Osteoblast (primary cell): ENCODE measurements around the gene GALNT10. TPM values are rescaled to one million over a fixed set of nuclear protein-coding genes. Genes with fewer than 3 reads are reported as not detected.

Experiments used
- DNase-seq: peaks from one replicate; pipeline ENCODE4 v3.0.0; 2011; ENCODE audit warnings: low spot score, mixed read lengths; ENCODE audit not compliant: insufficient read length; ENCODE audit errors: missing footprints
- H2AFZ ChIP-seq: 2 replicates; pipeline ENCODE4 v1.6.0; 2011; ENCODE audit warnings: mild to moderate bottlenecking, low read length
- H3K27ac ChIP-seq: 2 replicates; pipeline ENCODE4 v1.5.1; 2011; ENCODE audit warnings: mild to moderate bottlenecking, low read depth, low read length, moderate library complexity
- H3K27me3 ChIP-seq: 2 replicates; pipeline ENCODE4 v1.6.0; 2012; ENCODE audit warnings: mild to moderate bottlenecking, control low read depth, inconsistent platforms, low read length, moderate library complexity; ENCODE audit not compliant: insufficient read depth
- H3K36me3 ChIP-seq: 2 replicates; pipeline ENCODE4 v1.5.1; 2011; ENCODE audit warnings: mild to moderate bottlenecking, low read length, control low read depth, moderate library complexity; ENCODE audit not compliant: insufficient read depth
- H3K4me1 ChIP-seq: 2 replicates; pipeline ENCODE4 v1.5.1; 2011; ENCODE audit warnings: mild to moderate bottlenecking, low read length, control low read depth, moderate library complexity; ENCODE audit not compliant: insufficient read depth
- H3K4me2 ChIP-seq: 2 replicates; pipeline ENCODE4 v1.6.0; 2011; ENCODE audit warnings: mild to moderate bottlenecking, low read length; ENCODE audit not compliant: insufficient read depth
- H3K4me3 ChIP-seq: fragments of 200-600 bp; sonication (generic); 3 replicates; pipeline ENCODE4 v1.5.1; 2012; ENCODE audit warnings: mild to moderate bottlenecking, low read length, inconsistent platforms; ENCODE audit not compliant: insufficient read depth
- H3K79me2 ChIP-seq: 2 replicates; pipeline ENCODE4 v1.6.0; 2012; ENCODE audit warnings: mild to moderate bottlenecking, low read length, control low read depth, inconsistent platforms; ENCODE audit not compliant: insufficient read depth
- H3K9me3 ChIP-seq: 2 replicates; pipeline ENCODE4 v1.5.1; 2011; ENCODE audit warnings: low read depth, low read length, control low read depth
- H4K20me1 ChIP-seq: 2 replicates; pipeline ENCODE4 v1.6.0; 2012; ENCODE audit warnings: mild to moderate bottlenecking, low read length, control low read depth; ENCODE audit not compliant: insufficient read depth
- total RNA-seq: library from RNA; depleted of rRNA; stranded (reverse); fragments of >200 nt; gene quantifications from 2 replicates; pipeline ENCODE4 v1.2.3, GENCODE V29; 2012
- TF ChIP-seq, protein P1 (sequence below): IDR thresholded peaks from 2 replicates; pipeline ENCODE4 v1.5.1; 2011; ENCODE audit warnings: mild to moderate bottlenecking, low read depth, low read length, moderate library complexity; ENCODE audit errors: extremely low read depth

The GALNT10 gene
- total RNA-seq, 1 donor, result 62.2 TPM

DNA sequence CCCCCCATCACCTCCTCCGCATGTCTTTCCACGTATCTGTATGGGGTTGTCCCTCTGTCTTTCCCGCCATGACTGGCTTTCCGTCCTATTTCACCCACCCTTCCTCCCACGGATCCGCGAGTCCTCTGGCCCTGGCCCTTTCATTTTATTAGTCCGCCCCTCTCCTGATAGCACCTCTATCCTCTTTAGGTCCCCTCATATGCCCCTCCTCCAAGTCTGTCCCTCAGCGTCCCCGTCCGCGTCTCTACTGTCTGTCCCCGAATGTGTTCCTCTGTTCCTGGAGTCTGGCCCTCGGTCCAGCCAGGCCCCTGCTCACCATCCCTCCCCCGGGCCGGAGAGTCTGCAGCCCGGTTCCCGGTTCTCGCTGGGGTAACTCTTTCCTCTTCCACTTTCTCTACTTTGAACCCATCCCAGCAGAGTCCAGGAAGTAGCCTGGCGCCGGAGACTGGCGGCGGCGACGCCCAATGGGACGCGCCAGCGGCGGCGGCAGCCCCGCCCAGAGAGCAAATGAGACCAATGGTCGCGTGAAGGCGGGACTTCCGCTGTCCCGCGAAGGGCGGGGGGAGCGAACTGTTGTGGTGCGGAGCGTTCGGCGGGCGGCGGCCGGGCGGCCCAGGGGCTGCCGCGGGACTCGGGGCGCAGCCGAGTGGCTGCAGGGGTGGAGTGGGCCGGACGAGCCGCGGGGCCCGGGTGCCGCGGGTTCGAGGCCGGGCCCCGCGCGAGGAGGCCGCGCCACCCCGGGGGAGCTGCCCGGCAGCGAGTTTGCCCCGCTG, 255.1 kb downstream of the GALNT10 start, which contains the start of gene SAP30L:
Gene SAP30L (plus strand): TSS at position 576 of the 773 bp plus-strand sequence. CDS start 608 bp downstream, outside the sequence.
- peaks cover 48% of the 10 kb centered on the region for H3K79me2 ChIP-seq
- TF ChIP-seq, protein P1, sequence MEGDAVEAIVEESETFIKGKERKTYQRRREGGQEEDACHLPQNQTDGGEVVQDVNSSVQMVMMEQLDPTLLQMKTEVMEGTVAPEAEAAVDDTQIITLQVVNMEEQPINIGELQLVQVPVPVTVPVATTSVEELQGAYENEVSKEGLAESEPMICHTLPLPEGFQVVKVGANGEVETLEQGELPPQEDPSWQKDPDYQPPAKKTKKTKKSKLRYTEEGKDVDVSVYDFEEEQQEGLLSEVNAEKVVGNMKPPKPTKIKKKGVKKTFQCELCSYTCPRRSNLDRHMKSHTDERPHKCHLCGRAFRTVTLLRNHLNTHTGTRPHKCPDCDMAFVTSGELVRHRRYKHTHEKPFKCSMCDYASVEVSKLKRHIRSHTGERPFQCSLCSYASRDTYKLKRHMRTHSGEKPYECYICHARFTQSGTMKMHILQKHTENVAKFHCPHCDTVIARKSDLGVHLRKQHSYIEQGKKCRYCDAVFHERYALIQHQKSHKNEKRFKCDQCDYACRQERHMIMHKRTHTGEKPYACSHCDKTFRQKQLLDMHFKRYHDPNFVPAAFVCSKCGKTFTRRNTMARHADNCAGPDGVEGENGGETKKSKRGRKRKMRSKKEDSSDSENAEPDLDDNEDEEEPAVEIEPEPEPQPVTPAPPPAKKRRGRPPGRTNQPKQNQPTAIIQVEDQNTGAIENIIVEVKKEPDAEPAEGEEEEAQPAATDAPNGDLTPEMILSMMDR, result no peak

DNA sequence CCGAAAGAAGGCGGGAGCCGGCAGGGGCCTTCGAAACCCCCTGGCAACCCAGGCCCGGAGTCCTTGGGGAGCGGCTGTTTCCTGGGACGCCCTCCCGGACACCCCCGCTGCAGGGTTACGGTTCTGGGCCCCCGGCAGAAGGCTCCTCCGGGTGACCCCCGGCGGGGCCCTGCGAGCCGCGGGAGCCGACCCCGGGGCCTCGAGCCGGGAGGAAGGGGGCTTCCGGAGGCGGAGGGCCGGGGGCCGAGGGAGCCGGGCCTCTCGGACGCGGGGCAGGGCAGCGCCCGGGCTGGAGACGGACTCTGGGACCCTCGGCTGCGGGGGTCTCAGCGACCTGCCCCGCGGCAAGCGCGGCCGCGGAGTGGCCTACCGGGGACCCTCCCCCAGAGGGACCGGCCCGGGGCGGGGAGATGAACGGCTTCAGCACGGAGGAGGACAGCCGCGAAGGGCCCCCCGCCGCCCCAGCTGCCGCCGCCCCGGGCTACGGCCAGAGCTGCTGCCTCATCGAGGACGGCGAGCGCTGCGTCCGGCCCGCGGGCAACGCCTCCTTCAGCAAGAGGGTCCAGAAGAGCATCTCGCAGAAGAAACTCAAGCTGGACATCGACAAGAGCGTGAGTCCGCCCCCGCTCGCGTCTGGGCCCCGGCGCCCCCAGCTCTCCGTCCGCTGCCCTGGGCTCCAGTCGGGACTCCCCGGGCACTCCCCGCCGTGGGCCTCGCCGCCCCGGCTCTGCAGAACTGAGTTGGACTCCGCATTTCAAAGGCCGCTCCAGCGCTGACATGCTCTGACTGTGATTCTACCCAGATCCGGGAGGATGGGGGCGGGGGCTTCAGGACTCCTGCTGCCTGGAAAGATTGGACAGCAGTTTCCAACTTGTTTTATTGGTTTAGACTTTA, 255.9 kb downstream of the GALNT10 start:
- peak; percentile 95 for DNase-seq
- no peaks in the 10 kb centered on the region for H3K9me3 ChIP-seq
- peaks cover 15% of the 10 kb centered on the region for H3K4me1 ChIP-seq
- TF ChIP-seq, protein P1, result no peak
- H4K20me1 ChIP-seq, result peaks cover 21% of the 10 kb centered on the region
- peak overlapping the region; percentile 98 for H3K4me2 ChIP-seq
- peaks cover 53% of the 10 kb centered on the region for H3K79me2 ChIP-seq
- H3K4me3 ChIP-seq, result peak overlapping the region; percentile 97
- H2AFZ ChIP-seq, result peak overlapping the region; percentile 83
- H3K27ac ChIP-seq, result peak overlapping the region; percentile 47
- H3K36me3 ChIP-seq, result peaks cover 12% of the 10 kb centered on the region
- H3K27me3 ChIP-seq, result no peaks in the 10 kb centered on the region

More for the DNA sequence above, 255.1 kb downstream of the GALNT10 start, which contains the start of gene SAP30L:
- H3K4me1 ChIP-seq, result peaks cover 15% of the 10 kb centered on the region
- H3K4me2 ChIP-seq, result peak within 1 kb of the TSS; percentile 98
- no peaks in the 10 kb centered on the region for H3K9me3 ChIP-seq
- peaks cover 5% of the 10 kb centered on the region for H3K36me3 ChIP-seq
- peak within 1 kb of the TSS; percentile 97 for H3K4me3 ChIP-seq
- no peaks in the 10 kb centered on the region for H3K27me3 ChIP-seq
- peak; percentile 100 for DNase-seq
- H2AFZ ChIP-seq, result peak within 1 kb of the TSS; percentile 99
- peak within 1 kb of the TSS; percentile 62 for H3K27ac ChIP-seq
- H4K20me1 ChIP-seq, result peaks cover 21% of the 10 kb centered on the region

DNA sequence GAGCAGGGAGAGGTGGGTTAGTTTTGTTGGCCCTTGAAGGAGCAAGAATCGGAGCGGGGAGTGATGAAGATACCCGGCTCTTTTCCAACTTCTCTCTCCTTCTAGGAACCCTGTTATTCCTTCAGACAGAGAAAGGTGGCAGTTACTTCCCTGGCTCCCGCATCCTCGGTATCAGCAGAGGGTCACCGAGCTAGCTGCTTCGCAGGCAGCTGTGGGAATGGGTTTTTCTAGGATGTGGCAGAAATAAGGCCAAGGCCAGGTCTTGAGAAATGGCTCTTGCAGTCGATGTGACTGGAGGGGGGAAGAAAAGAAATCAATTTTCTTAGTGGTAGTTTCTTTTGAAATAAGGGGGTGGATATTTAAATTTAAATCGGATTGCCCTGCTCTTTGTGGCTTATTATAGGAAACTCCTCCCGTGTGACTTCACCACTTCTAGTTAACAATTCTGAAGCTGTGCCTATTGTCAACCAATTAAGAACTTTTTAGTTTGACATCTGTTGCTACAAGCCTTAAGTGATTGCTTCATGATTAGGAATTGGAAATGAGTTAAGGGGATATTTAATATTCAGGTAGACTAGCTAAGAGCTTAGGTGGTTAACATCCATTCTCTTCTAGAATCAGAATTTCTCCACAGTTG, 256.7 kb downstream of the GALNT10 start:
- H4K20me1 ChIP-seq, result peaks cover 21% of the 10 kb centered on the region
- H3K36me3 ChIP-seq, result peaks cover 12% of the 10 kb centered on the region
- H3K9me3 ChIP-seq, result no peaks in the 10 kb centered on the region
- H3K4me3 ChIP-seq, result peak overlapping the region; percentile 97
- peaks cover 15% of the 10 kb centered on the region for H3K4me1 ChIP-seq
- peak overlapping the region; percentile 83 for H2AFZ ChIP-seq
- TF ChIP-seq, protein P1, result no peak
- H3K27ac ChIP-seq, result peak overlapping the region; percentile 47
- peaks cover 53% of the 10 kb centered on the region for H3K79me2 ChIP-seq
- no peaks in the 10 kb centered on the region for H3K27me3 ChIP-seq
- H3K4me2 ChIP-seq, result peak overlapping the region; percentile 98
- no peak for DNase-seq
